ENCODE data around the gene DNASE1L1.

DNA sequence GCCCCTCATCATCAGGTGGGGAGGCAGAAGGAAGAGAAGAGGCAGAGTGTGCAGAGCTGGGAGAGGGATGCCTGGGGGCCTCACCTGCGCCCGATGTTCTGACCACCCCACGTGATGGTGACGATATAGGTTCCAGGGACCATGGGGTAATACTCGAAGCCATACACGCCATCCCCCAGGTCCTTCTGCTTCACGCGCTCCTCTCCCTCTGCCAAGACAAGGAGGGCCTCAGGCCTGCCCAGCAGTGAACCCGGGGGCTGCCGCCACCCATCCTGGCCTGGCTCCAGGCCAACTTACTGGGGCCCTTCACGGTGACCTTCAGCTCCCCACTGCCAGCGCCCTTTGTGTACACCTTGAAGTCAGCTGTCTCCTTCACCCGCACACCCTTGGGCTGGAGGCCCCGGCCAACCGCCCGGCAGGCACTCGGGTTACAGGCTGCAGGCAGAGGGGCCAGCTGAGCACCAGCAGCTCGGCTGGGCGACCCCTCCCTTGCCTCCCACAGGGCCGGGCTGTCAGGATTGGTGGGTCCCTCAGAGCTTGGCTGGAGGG is 43.9 kb downstream of the DNASE1L1 start:
- TF ChIP-seq, protein P1, sequence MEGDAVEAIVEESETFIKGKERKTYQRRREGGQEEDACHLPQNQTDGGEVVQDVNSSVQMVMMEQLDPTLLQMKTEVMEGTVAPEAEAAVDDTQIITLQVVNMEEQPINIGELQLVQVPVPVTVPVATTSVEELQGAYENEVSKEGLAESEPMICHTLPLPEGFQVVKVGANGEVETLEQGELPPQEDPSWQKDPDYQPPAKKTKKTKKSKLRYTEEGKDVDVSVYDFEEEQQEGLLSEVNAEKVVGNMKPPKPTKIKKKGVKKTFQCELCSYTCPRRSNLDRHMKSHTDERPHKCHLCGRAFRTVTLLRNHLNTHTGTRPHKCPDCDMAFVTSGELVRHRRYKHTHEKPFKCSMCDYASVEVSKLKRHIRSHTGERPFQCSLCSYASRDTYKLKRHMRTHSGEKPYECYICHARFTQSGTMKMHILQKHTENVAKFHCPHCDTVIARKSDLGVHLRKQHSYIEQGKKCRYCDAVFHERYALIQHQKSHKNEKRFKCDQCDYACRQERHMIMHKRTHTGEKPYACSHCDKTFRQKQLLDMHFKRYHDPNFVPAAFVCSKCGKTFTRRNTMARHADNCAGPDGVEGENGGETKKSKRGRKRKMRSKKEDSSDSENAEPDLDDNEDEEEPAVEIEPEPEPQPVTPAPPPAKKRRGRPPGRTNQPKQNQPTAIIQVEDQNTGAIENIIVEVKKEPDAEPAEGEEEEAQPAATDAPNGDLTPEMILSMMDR (IDR thresholded peaks at IDR 0.05), result no peak
- no peak for TF ChIP-seq POLR2A (IDR thresholded peaks at IDR 0.05)

All from esophagus squamous epithelium (tissue), 4 donors.